ENCODE data around the gene PARL. TPM values are rescaled to one million over a fixed set of nuclear protein-coding genes. Genes with fewer than 3 reads are reported as not detected.

PARL gene
- total and polyA plus RNA-seq, 5 experiments from 2014 or later = 45.3 to 155 (median 108) TPM

DNA sequence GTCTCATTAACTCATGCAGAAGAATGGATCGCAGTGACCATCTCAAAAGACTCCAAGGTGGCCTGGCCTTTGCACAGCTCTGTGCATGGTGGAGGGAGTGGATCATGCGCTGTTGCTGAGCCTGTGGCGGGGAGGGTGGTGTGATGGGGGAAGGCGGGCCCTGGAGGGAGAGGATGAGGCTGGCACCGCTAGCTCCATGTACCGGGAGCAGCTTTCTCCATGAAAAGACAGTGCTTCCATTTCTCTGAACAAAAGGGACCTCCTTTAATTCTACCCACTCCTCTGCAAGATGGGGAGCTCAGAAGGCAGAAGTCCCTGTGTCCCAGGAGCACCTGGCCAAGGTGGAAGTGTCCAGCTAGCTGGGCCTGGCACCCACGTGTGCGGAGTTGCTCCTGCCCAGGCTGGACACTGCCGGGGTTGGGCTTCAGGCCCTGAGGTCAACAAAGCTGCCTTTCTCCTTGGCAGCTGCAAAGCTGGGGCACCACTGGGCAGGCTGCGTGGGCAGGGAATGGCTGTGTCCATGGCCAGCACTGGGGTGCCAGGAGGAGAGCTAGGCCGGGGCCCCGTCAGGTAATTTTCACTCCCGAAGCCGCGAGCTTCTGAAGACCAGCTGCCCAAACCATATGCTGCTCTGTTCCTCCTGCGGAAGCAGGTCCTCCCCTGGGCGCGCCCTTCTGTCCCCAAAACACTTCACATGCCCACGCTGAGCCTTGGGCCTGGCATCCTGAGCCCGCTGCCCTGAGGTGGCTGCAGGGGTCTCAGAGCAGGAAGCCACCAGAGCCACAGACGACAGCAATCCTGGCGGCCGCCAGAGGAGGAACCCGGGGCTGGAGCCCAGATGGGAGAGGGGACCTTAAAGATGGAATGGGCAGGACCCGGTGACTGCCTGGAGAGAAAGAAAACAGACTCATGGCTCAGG, 65.7 kb downstream of the PARL start:
- peaks cover 7 to 28% (median 25%) of the 10 kb centered on the region in 4 donors for H3K4me1 Mint-ChIP-seq
- no peak overlapping the region for H3K27ac Mint-ChIP-seq
- POLR2A ChIA-PET = no interaction called here
- H3K4me3 Mint-ChIP-seq = no peak overlapping the region
- no peak for DNase-seq
- H3K9me3 Mint-ChIP-seq = no peaks in the 10 kb centered on the region
- no peaks in the 10 kb centered on the region for H3K27me3 Mint-ChIP-seq
- no peak for ATAC-seq
- H3K36me3 Mint-ChIP-seq = peaks cover 0 to 6% (median 6%) of the 10 kb centered on the region in 3 donors

GRCh38 chr3:183818041-183818620, 66.5 kb downstream of the PARL start:
- H3K9me3 Mint-ChIP-seq = no peaks in the 10 kb centered on the region
- POLR2A ChIA-PET = interaction anchor here (0.6 kb wide), 1 partner anchor 33 kb away, joined by 4 read pairs; no protein-coding TSS in a partner anchor
- DNase-seq = no peak
- H3K36me3 Mint-ChIP-seq = peaks cover 0 to 6% (median 6%) of the 10 kb centered on the region in 3 donors
- no peak for ATAC-seq
- no peaks in the 10 kb centered on the region for H3K27me3 Mint-ChIP-seq
- H3K27ac Mint-ChIP-seq = no peak overlapping the region
- H3K4me3 Mint-ChIP-seq = no peak overlapping the region
- peaks cover 7 to 24% (median 22%) of the 10 kb centered on the region in 4 donors for H3K4me1 Mint-ChIP-seq

- peaks cover 0 to 8% (median 6%) of the 10 kb centered on the region in 3 donors for H3K36me3 Mint-ChIP-seq
Measured at GRCh38 chr3:183817639-183818038, 67.0 kb downstream of the PARL start.

GRCh38 chr3:183816681-183817510, 67.8 kb downstream of the PARL start:
- DNase-seq (no peak), ATAC-seq (no peak)
- POLR2A ChIA-PET = interaction anchor here (1.7 to 2.6 kb wide), 3 partner anchors 9 to 68 kb away, joined by 6 to 22 read pairs (median 9); partner anchors contain the start of genes MAP6D1 and PARL
- Mint-ChIP-seq H3K9me3 (no peaks in the 10 kb centered on the region), H3K4me3 (peak overlapping the region in 2 of 10 donors; percentile 51 to 68), H3K4me1 (peaks cover 7 to 24% (median 20%) of the 10 kb centered on the region in 4 donors), H3K27me3 (no peaks in the 10 kb centered on the region), H3K27ac (peak overlapping the region in 8 of 10 donors; percentile 61 to 95 (median 90)), H3K36me3 (peaks cover 0 to 9% (median 6%) of the 10 kb centered on the region in 3 donors)

More at GRCh38 chr3:183817639-183818038, 67.0 kb downstream of the PARL start:
- DNase-seq (no peak), ATAC-seq (no peak)
- POLR2A ChIA-PET = interaction anchor here (0.6 kb wide), 1 partner anchor 32 kb away, joined by 4 read pairs; no protein-coding TSS in a partner anchor
- Mint-ChIP-seq H3K4me1 (peaks cover 7 to 24% (median 22%) of the 10 kb centered on the region in 4 donors), H3K4me3 (peak overlapping the region in 1 of 10 donors; percentile 4), H3K27ac (peak overlapping the region in 3 of 10 donors; percentile 61 to 78 (median 68)), H3K27me3 (no peaks in the 10 kb centered on the region), H3K9me3 (no peaks in the 10 kb centered on the region)

DNA sequence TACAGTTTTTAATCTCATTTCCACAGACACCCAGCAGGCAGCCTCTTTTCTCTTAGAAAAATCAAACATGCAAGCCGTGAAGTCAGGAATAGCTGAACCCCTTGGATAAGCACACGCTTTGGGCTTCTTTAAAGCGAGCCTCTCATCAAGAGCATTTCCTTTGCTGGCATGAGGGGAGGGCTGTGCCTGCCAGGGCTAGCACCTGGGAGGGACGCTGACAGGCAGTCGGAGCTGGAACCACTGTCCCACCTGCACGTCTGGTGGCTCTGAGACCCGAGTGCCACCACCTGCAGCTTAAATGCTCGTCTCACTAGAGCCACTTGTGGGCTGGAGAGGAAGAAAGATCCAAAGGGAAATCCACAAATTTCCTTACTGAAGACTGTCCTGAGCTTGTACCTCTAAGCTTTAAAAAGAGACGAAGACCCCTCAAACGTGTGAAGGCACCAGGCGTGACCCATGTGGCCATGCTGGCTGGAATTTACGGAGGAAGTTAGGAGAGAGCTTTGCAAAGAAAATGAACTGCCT, 68.7 kb downstream of the PARL start:
- no peaks in the 10 kb centered on the region for H3K27me3 Mint-ChIP-seq
- H3K4me3 Mint-ChIP-seq = peak overlapping the region; percentile 6 to 84 (median 69)
- ATAC-seq (peak; percentile 37 to 50), DNase-seq (no peak)
- H3K9me3 Mint-ChIP-seq = no peaks in the 10 kb centered on the region
- peaks cover 7 to 24% (median 20%) of the 10 kb centered on the region in 4 donors for H3K4me1 Mint-ChIP-seq
- POLR2A ChIA-PET = interaction anchor here (0.6 to 2.6 kb wide), 4 partner anchors 9 to 298 kb away, joined by 3 to 22 read pairs (median 8); partner anchors contain the start of genes MAP6D1 and PARL
- H3K27ac Mint-ChIP-seq = peak overlapping the region; percentile 61 to 95 (median 90)
- H3K36me3 Mint-ChIP-seq = peaks cover 0 to 16% (median 6%) of the 10 kb centered on the region in 3 donors

DNA sequence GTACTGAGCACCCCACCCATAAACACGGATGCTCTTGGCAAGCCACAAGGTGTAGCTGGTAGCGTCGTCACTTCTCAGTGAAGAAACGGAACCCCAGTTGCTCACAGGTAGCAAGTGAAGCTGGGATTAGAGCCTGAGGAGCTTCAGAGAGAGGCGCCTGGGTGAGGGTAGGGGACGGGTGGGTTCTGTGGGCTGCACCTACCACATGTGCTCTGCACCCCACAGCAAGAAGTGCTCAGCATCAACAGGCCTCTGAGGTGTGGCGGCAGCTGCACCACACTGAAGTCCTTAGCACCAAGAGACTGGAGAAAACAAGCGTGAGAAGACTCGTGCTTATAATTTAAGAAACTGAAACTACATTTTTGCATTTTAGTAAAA, 69.1 kb downstream of the PARL start:
- H3K4me1 Mint-ChIP-seq = peaks cover 7 to 24% (median 20%) of the 10 kb centered on the region in 4 donors
- ATAC-seq (peak; percentile 80 to 85), DNase-seq (peak in 4 of 10 donors; percentile 28 to 54 (median 42))
- H3K36me3 Mint-ChIP-seq = peaks cover 0 to 20% (median 6%) of the 10 kb centered on the region in 3 donors
- H3K9me3 Mint-ChIP-seq = no peaks in the 10 kb centered on the region
- POLR2A ChIA-PET = interaction anchor here (0.6 to 2.6 kb wide), 6 partner anchors 10 to 297 kb away, joined by 3 to 22 read pairs (median 6); partner anchors contain the start of genes MAP6D1 and PARL
- peak overlapping the region; percentile 6 to 84 (median 69) for H3K4me3 Mint-ChIP-seq
- no peaks in the 10 kb centered on the region for H3K27me3 Mint-ChIP-seq
- peak overlapping the region; percentile 61 to 95 (median 90) for H3K27ac Mint-ChIP-seq

GRCh38 chr3:183814240-183814639, 70.4 kb downstream of the PARL start:
- Mint-ChIP-seq H3K4me1 (peaks cover 7 to 24% (median 20%) of the 10 kb centered on the region in 4 donors), H3K27me3 (no peaks in the 10 kb centered on the region), H3K36me3 (peaks cover 0 to 31% (median 9%) of the 10 kb centered on the region in 3 donors), H3K27ac (peak overlapping the region in 9 of 10 donors; percentile 33 to 95 (median 87)), H3K4me3 (peak overlapping the region in 2 of 10 donors; percentile 53 to 68), H3K9me3 (no peaks in the 10 kb centered on the region)
- ATAC-seq = no peak
- POLR2A ChIA-PET = interaction anchor here (0.6 to 2.6 kb wide), 2 partner anchors 11 to 258 kb away, joined by 3 to 22 read pairs; partner anchors contain the start of gene MAP6D1
- no peak for DNase-seq

- POLR2A ChIA-PET = interaction anchor here (0.7 kb wide), 1 partner anchor 213 kb away, joined by 3 read pairs; no protein-coding TSS in a partner anchor
- no peak for DNase-seq
- Mint-ChIP-seq H3K27me3 (no peaks in the 10 kb centered on the region), H3K27ac (peak overlapping the region in 8 of 10 donors; percentile 19 to 83 (median 48)), H3K4me3 (no peak overlapping the region), H3K4me1 (peaks cover 7 to 24% (median 20%) of the 10 kb centered on the region in 4 donors), H3K36me3 (peaks cover 0 to 44% (median 16%) of the 10 kb centered on the region in 3 donors), H3K9me3 (no peaks in the 10 kb centered on the region)
- no peak for ATAC-seq
Measured at GRCh38 chr3:183812761-183813445, 71.8 kb downstream of the PARL start.

- peaks cover 7 to 23% (median 20%) of the 10 kb centered on the region in 4 donors for H3K4me1 Mint-ChIP-seq
- no peaks in the 10 kb centered on the region for H3K27me3 Mint-ChIP-seq
- ATAC-seq (no peak), DNase-seq (no peak)
- no peak overlapping the region for H3K4me3 Mint-ChIP-seq
- POLR2A ChIA-PET = no interaction called here
- peak overlapping the region in 4 of 10 donors; percentile 4 to 67 (median 42) for H3K27ac Mint-ChIP-seq
- peaks cover 7 to 56% (median 17%) of the 10 kb centered on the region in 3 donors for H3K36me3 Mint-ChIP-seq
- no peaks in the 10 kb centered on the region for H3K9me3 Mint-ChIP-seq
Measured at GRCh38 chr3:183811638-183812037, 73.0 kb downstream of the PARL start.

- no peaks in the 10 kb centered on the region for H3K9me3 Mint-ChIP-seq
- ATAC-seq = no peak
- no peak for DNase-seq
- POLR2A ChIA-PET = no interaction called here
- peak overlapping the region in 4 of 10 donors; percentile 4 to 71 (median 46) for H3K27ac Mint-ChIP-seq
- peaks cover 8 to 57% (median 15%) of the 10 kb centered on the region in 3 donors for H3K36me3 Mint-ChIP-seq
- no peaks in the 10 kb centered on the region for H3K27me3 Mint-ChIP-seq
- H3K4me1 Mint-ChIP-seq = peaks cover 3 to 17% (median 15%) of the 10 kb centered on the region in 4 donors
- no peak overlapping the region for H3K4me3 Mint-ChIP-seq
Measured at GRCh38 chr3:183810643-183811594, 73.8 kb downstream of the PARL start.

Data from naive thymus-derived CD8-positive, alpha-beta T cell (primary cell).